Measurements from ENCODE around the gene CNP.
A peak's percentile ranks its signal among the peaks of the same experiment; 100 is the strongest.

The CNP gene

GRCh38 chr17:41942626-41943373, 23.8 kb upstream of the CNP start:
- DNase-seq, result no peak

GRCh38 chr17:41943492-41943891, 23.1 kb upstream of the CNP start:
- no peak for DNase-seq

GRCh38 chr17:41944943-41945342, 21.7 kb upstream of the CNP start:
- DNase-seq, result no peak

- no peak for DNase-seq
Observed at GRCh38 chr17:41948762-41949460, 17.7 kb upstream of the CNP start.

- DNase-seq, result no peak
Observed at GRCh38 chr17:41956522-41956921, 10.1 kb upstream of the CNP start.

GRCh38 chr17:41957031-41957868, 9.3 kb upstream of the CNP start:
- no peak for DNase-seq

GRCh38 chr17:41957869-41958439, 8.6 kb upstream of the CNP start:
- DNase-seq, result no peak

- DNase-seq, result no peak
Observed at GRCh38 chr17:41959030-41959335, 7.6 kb upstream of the CNP start.

- DNase-seq, result no peak
Observed at GRCh38 chr17:41959336-41960095, 7.1 kb upstream of the CNP start.

GRCh38 chr17:41962111-41962510, 4.5 kb upstream of the CNP start:
- no peak for DNase-seq

GRCh38 chr17:41962768-41963434, 3.7 kb upstream of the CNP start:
- peak; percentile 77 for DNase-seq

- DNase-seq, result peak; percentile 76
Observed at GRCh38 chr17:41965694-41966462, 717 bp upstream of the CNP start.

GRCh38 chr17:41967141-41967920, 736 bp downstream of the CNP start:
- DNase-seq, result peak; percentile 43

GRCh38 chr17:41967921-41968578, 1.5 kb downstream of the CNP start:
- DNase-seq, result no peak

GRCh38 chr17:41968676-41969075, 2.1 kb downstream of the CNP start:
- DNase-seq, result no peak

- DNase-seq, result no peak
Observed at GRCh38 chr17:41970901-41971331, 4.3 kb downstream of the CNP start.

- DNase-seq, result no peak
Observed at GRCh38 chr17:41971721-41972523, 5.3 kb downstream of the CNP start.

- DNase-seq, result no peak
Observed at GRCh38 chr17:41972571-41973407, 6.2 kb downstream of the CNP start.
